Measurements from ENCODE around the gene ARHGAP26.

ARHGAP26 gene

DNA sequence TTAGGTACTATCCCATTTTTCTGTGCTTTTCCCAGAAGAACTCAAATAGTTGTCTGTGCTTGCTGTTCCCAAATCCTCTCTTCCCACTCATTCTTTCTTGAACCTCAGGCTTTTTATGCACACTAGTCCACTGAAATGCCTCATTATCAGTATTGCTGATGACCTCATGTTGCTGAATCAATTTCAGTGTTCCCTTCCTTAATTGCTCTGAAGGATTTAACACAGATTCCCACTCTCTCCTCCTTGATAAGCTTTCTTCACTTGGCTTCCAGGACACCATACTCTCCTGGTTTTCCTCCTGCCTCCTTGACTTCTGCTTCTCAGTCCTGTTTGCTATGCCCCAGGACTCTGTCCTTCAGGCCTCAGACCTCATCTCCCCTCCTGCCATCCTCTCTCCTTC is 298.5 kb downstream of the ARHGAP26 start:
- Mint-ChIP-seq H3K36me3 (peaks cover 15 to 26% of the 10 kb centered on the region in 2 donors), H3K4me3 (no peak overlapping the region), H3K27ac (no peak overlapping the region), H3K9me3 (peaks cover 5 to 6% of the 10 kb centered on the region in 2 donors), H3K27me3 (no peaks in the 10 kb centered on the region), H3K4me1 (peaks cover 31 to 34% of the 10 kb centered on the region in 2 donors)
- DNase-seq (no peak), ATAC-seq (replicated peaks) (no peak)

DNA sequence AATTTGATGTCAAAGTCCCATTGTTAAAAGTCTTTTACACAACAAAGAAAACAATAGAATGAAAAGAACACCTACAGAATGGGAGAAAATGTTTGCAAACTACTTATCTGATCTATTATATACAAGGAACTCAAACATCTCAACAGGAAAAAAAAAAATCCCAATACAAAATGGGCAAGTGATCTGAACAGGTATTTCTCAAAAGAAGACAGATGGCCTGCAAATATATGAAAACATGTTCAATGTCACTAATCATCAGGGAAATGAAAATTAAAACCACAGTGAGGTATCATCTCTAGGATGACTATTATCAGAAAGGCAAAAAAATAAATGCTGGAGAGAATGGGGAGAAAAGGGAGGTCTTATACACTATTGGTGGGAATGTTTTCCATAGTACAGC is 301.8 kb downstream of the ARHGAP26 start:
- Mint-ChIP-seq H3K36me3 (peaks cover 17 to 27% of the 10 kb centered on the region in 2 donors), H3K4me3 (no peak overlapping the region), H3K4me1 (peaks cover 7 to 14% of the 10 kb centered on the region in 2 donors), H3K27me3 (no peaks in the 10 kb centered on the region), H3K27ac (no peak overlapping the region), H3K9me3 (peaks cover 5 to 8% of the 10 kb centered on the region in 2 donors)
- no peak for DNase-seq
- ATAC-seq (replicated peaks), result no peak

DNA sequence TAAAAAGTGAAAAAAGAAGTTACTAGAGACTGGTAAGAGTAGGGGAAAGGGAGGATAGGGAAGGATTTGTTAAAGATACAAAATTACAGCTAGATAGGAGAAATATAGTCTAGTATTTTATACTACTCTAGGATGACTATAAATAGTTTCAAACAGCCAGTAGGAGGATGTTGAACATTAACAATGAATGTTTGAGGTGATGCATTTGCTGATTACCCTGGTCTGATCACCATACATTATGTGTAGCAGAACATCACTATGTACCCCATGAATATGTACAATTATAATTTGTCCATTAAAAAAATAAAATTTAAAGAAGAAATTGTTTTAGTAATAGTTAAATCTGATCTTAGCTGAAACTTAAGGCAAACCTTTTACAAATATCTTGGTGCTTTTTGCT is 302.6 kb downstream of the ARHGAP26 start:
- ATAC-seq (replicated peaks) (no peak), DNase-seq (no peak)
- peaks cover 2 to 8% of the 10 kb centered on the region in 2 donors for H3K4me1 Mint-ChIP-seq
- no peak overlapping the region for H3K4me3 Mint-ChIP-seq
- H3K9me3 Mint-ChIP-seq, result peaks cover 5 to 8% of the 10 kb centered on the region in 2 donors
- no peaks in the 10 kb centered on the region for H3K27me3 Mint-ChIP-seq
- no peak overlapping the region for H3K27ac Mint-ChIP-seq
- peaks cover 17 to 27% of the 10 kb centered on the region in 2 donors for H3K36me3 Mint-ChIP-seq

DNA sequence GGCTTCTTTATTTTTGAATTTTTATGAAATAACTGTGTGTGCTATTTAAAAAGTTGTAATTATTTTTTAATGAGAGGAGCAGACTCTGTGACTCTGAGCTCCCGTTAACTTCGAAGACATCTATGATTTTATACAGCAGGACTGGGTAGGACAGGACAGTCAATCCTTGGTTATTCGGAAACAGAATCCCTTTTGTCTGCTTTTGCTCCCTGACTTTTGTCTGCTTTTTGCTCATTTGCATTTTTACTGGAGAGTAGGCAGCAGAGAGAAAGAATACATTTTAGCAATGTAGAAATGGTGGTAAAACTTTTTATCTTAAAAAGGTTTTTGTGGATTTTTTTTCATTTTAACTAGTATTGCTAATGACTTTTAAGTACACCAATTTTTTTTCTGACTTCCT is 303.6 kb downstream of the ARHGAP26 start:
- Mint-ChIP-seq H3K27me3 (no peaks in the 10 kb centered on the region), H3K36me3 (peaks cover 12 to 21% of the 10 kb centered on the region in 2 donors), H3K9me3 (peaks cover 5 to 8% of the 10 kb centered on the region in 2 donors), H3K4me3 (no peak overlapping the region), H3K27ac (no peak overlapping the region), H3K4me1 (peaks cover 4 to 6% of the 10 kb centered on the region in 2 donors)
- DNase-seq (no peak), ATAC-seq (replicated peaks) (no peak)

DNA sequence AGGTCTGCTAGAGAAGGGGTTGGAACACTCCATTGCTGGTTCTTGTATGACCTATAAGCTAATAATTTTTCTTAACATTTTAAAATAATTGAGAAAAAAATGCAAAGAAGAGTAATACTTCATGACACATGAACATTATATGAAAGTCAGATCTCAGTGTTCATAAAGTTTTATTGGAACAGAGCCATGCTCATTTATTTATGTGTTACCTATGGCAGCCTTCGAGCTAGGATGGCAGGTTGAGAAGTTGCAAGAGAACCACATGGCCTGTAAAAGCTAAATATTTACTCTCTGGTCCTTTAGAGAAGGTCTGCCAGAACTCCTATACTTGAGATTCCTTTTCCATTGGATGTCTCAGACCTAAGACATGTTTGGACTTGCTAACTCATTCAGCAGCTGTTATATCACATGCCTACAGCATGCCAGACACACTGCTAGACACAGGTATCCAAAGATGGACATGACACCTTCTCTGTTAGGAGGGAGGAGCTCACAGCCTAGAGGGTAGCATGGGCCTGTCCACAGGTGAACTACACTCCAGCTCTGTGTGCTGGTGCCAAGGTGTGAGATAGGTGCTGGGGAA is 304.3 kb downstream of the ARHGAP26 start:
- no peak overlapping the region for H3K27ac Mint-ChIP-seq
- H3K4me3 Mint-ChIP-seq, result no peak overlapping the region
- DNase-seq (no peak), ATAC-seq (replicated peaks) (no peak)
- peaks cover 10 to 16% of the 10 kb centered on the region in 2 donors for H3K36me3 Mint-ChIP-seq
- peaks cover 5 to 8% of the 10 kb centered on the region in 2 donors for H3K9me3 Mint-ChIP-seq
- H3K27me3 Mint-ChIP-seq, result no peaks in the 10 kb centered on the region
- peaks cover 3 to 6% of the 10 kb centered on the region in 2 donors for H3K4me1 Mint-ChIP-seq

DNA sequence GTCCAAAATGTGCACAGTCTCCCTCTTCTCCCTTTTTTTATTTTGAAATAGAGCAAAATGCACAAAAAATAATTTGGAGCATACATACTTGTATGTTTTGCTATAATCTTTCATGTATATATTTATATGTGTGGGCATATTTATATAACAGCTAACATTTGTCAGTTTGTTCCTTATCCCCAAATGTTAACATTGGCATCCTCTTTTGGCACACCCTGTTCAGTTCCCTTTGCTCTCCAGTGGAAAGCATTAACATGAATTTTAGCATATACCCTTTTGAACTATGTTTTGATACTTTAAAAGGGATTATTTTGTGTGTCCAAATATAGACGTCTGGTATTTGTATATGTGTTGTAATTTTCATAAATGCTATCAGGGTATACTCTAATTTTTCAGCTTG is 306.2 kb downstream of the ARHGAP26 start:
- Mint-ChIP-seq H3K4me1 (peaks cover 3 to 6% of the 10 kb centered on the region in 2 donors), H3K9me3 (peaks cover 5 to 6% of the 10 kb centered on the region in 2 donors), H3K4me3 (no peak overlapping the region), H3K27me3 (no peaks in the 10 kb centered on the region), H3K27ac (no peak overlapping the region), H3K36me3 (peaks cover 7 to 9% of the 10 kb centered on the region in 2 donors)
- ATAC-seq (replicated peaks) (no peak), DNase-seq (no peak)

DNA sequence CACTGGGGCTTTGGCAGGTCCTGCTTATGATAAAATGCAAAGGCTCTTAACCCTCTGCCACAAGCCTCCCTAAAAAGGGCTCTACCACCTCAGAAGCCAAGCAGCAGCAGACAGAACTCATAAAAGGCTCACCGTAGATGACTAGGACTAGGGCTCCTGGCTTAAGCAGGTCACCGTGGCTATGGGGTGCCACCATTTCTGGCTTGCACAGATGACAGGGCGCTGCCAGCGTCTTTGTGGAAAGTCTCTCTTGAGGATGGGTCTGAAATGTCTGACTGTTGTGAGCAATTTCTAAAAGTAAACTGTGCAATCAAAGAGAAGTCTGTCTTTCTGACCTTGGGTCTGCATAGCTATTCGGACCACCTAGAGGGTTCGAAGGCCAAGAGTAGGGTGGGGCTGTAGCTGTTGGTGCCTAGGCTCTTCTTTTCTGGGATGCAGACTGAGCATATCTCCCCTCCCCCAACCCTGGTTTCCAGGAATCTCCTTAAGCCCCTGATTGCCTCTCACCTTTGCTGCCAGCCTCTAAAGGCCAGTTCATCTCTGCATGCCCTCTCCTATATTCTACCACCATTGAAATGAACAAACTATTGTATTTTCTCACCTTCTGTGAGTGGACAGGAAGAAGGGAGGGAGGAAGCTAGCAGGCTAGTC is 307.4 kb downstream of the ARHGAP26 start:
- Mint-ChIP-seq H3K9me3 (peaks cover 0 to 2% of the 10 kb centered on the region in 2 donors), H3K36me3 (peaks cover 3 to 4% of the 10 kb centered on the region in 2 donors), H3K4me3 (no peak overlapping the region), H3K27me3 (no peaks in the 10 kb centered on the region), H3K4me1 (peaks cover 3 to 6% of the 10 kb centered on the region in 2 donors), H3K27ac (no peak overlapping the region)
- no peak for DNase-seq
- no peak for ATAC-seq (replicated peaks)

DNA sequence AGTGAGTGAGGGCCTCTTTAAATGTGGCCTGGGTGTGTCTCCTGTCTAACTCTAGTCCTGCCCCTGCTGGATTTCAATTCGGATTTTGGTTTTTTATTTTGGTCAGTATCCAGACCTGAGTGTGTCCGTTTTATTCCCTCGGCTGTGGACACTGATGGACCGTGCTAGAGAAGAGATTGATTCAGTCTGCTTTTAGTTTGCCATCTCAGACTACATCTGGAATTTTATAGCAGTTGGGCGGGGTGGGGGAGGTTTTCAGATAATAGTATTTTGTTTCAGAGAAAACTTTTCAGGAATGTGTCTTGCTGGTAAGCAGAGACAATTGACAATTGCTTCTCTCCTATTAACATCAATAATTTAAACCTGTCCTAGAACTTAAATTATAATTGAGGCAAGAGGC is 308.1 kb downstream of the ARHGAP26 start:
- H3K4me1 Mint-ChIP-seq, result peaks cover 3 to 11% of the 10 kb centered on the region in 2 donors
- DNase-seq (no peak), ATAC-seq (replicated peaks) (no peak)
- H3K27me3 Mint-ChIP-seq, result no peaks in the 10 kb centered on the region
- H3K36me3 Mint-ChIP-seq, result peaks cover 3 to 4% of the 10 kb centered on the region in 2 donors
- H3K9me3 Mint-ChIP-seq, result peaks cover 0 to 2% of the 10 kb centered on the region in 2 donors
- H3K4me3 Mint-ChIP-seq, result no peak overlapping the region
- H3K27ac Mint-ChIP-seq, result no peak overlapping the region

DNA sequence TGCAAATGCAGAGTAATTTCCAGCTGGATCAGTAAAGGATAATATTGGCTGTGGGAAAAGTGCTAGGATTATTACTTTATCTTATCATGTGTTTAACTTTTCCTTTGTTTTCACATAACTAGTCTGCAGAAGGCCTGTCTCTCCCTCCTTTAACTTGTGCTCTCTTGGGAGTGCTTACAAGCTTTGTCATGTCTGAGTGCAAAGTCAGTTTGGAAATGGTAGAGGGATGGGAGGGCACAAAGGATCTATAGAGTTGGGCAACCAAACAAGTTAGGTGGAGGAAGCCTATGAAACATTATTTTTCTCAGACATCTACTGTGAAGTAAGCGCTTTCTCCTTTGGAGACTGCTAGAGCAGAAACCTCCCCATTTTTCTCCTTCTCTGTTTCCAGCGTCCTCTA is 308.8 kb downstream of the ARHGAP26 start:
- H3K4me1 Mint-ChIP-seq, result peaks cover 3 to 13% of the 10 kb centered on the region in 2 donors
- no peak for DNase-seq
- H3K4me3 Mint-ChIP-seq, result no peak overlapping the region

DNA sequence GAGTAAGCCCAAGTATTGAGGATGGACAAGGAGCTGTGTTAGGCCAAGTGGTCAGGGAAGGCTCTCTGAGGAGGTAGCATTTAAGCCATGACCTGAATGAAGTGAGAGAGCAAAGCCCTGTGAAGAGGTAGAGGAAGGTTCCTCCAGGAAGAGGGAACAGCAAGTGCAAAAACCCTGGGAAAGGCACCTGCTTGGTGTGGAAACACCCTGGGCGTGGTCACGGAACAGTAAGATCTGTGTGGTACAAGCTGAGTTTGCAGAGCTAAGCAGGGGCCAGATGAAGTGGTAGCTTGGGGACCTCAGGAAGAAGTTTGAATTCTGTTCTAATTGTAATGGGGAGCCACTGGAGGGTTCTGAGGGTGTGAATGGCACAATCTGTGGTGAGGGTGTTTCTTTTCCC is 310.2 kb downstream of the ARHGAP26 start:
- Mint-ChIP-seq H3K27me3 (no peaks in the 10 kb centered on the region), H3K27ac (no peak overlapping the region), H3K36me3 (no peaks in the 10 kb centered on the region), H3K4me3 (no peak overlapping the region), H3K4me1 (peaks cover 3 to 13% of the 10 kb centered on the region in 2 donors), H3K9me3 (no peaks in the 10 kb centered on the region)
- no peak for ATAC-seq (replicated peaks)
- no peak for DNase-seq

More for the DNA sequence above, 308.8 kb downstream of the ARHGAP26 start:
- Mint-ChIP-seq H3K27ac (no peak overlapping the region), H3K27me3 (no peaks in the 10 kb centered on the region), H3K9me3 (peaks cover 0 to 2% of the 10 kb centered on the region in 2 donors), H3K36me3 (peaks cover 3 to 4% of the 10 kb centered on the region in 2 donors)
- ATAC-seq (replicated peaks), result no peak

DNA sequence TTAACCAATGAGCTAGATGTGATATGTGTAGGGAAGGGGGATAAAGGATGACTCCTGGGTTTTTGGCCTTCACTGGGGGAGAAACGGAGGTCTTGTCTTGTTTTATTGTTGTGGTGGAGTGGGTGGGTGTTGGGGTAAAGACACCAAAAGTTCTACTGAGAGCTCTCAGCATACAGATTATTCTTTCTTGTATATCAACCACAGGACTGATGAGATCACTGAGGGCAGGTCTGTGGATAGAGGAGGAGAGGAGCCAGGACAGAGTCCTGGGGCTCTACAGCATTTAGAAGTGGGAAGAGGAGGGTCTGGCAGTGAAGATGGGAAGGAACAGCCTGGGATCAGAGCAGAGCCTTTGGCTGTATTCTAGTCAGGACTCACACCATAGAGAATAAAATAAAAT is 310.8 kb downstream of the ARHGAP26 start:
- ATAC-seq (replicated peaks) (no peak), DNase-seq (no peak)
- Mint-ChIP-seq H3K4me1 (peaks cover 3 to 13% of the 10 kb centered on the region in 2 donors), H3K27me3 (no peaks in the 10 kb centered on the region), H3K9me3 (no peaks in the 10 kb centered on the region), H3K36me3 (no peaks in the 10 kb centered on the region), H3K4me3 (no peak overlapping the region), H3K27ac (no peak overlapping the region)

DNA sequence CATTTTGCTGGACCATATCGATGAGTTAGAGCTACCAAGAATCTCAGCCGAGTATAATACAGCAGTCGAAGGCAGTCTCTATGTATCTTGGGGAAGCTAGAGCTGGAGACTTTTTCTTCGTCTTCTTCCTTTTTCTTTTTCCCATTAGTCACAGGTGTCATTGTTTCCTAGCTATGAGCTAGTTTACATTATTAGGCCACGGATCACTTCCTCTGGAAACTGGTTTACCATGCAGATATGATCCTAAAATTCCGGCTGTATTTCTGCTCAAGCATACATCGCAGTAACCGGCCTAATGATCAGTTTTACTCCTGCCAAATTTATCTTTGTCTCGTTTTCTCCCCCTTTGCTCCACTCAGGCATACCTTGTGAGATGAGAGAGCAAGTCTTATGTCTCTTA is 312.8 kb downstream of the ARHGAP26 start:
- H3K9me3 Mint-ChIP-seq, result no peaks in the 10 kb centered on the region
- no peaks in the 10 kb centered on the region for H3K36me3 Mint-ChIP-seq
- H3K4me1 Mint-ChIP-seq, result peaks cover under 1 to 8% of the 10 kb centered on the region in 2 donors
- no peak for ATAC-seq (replicated peaks)
- DNase-seq, result no peak
- H3K27ac Mint-ChIP-seq, result no peak overlapping the region
- no peaks in the 10 kb centered on the region for H3K27me3 Mint-ChIP-seq
- H3K4me3 Mint-ChIP-seq, result no peak overlapping the region

DNA sequence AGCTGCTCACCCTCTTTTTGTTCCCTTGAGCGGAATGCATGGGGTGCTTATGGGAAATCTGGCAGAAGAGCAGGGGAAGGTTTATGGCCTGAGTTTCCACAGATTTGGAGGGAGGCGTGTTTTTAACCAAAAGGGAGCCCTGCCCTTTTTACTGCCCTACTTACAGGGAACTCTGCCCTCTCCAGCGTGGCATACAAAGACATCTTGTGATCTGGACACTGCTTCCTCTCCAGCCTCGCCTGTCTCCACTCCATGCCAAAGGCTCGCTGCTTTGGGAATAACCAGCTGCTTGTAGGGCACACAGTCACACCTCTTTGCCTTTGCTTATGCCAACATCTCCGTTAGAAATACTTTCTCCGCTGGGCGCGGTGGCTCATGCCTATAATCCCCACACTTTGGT is 314.2 kb downstream of the ARHGAP26 start:
- no peaks in the 10 kb centered on the region for H3K27me3 Mint-ChIP-seq
- peaks cover 3 to 4% of the 10 kb centered on the region in 2 donors for H3K36me3 Mint-ChIP-seq
- no peak overlapping the region for H3K27ac Mint-ChIP-seq
- no peak overlapping the region for H3K4me3 Mint-ChIP-seq
- H3K4me1 Mint-ChIP-seq, result peaks cover 0 to 6% of the 10 kb centered on the region in 2 donors
- peaks cover 0 to 2% of the 10 kb centered on the region in 2 donors for H3K9me3 Mint-ChIP-seq
- no peak for DNase-seq
- no peak for ATAC-seq (replicated peaks)

DNA sequence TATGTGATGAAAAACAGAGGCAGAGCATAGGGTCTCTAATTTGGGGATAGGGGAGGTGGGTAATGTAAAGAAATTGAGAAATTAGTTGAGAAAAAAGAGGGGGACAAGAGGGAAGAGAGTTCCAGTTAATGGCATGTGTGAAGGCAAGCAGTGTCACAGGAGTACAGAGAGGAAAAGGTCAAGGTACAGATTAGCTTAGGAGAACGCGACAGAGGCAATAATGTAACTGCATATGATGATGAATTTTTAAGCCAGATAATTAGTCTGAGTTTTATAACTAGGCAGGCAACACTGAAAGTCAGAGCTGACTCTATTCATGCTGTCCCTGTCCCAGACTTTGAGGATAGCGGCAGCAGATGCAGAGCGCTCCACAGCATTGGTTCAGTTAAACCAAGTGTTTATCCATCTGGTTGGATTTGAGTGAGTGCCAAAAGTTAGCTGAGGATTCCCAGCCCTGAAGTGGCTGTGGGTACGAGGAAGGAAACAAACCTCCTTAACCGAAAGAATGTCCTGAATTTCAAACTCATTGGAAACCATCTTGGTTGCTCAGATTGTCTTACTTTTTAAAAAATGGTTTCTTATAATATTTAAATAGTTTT is 315.2 kb downstream of the ARHGAP26 start:
- H3K36me3 Mint-ChIP-seq, result peaks cover 3 to 4% of the 10 kb centered on the region in 2 donors
- DNase-seq, result no peak

DNA sequence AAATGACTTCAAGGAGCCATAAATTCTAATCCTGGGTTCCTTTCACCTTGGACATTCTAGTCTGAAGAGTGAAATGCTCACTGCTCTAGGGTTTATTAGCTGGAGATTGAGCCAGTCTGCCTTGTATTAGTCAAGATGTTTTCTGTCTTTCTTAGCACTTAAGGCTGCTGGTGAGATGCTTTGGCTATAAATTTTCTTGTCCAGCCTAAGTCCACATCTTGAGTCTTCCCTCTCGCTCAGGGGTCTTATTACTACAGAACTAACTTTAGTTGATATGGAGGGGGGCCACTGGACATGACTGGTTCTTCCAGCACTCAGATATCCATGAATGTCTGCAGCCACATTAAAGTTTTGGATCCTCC is 316.4 kb downstream of the ARHGAP26 start:
- peaks cover 2 to 6% of the 10 kb centered on the region in 2 donors for H3K4me1 Mint-ChIP-seq
- peaks cover 0 to 2% of the 10 kb centered on the region in 2 donors for H3K9me3 Mint-ChIP-seq
- peaks cover 3 to 4% of the 10 kb centered on the region in 2 donors for H3K36me3 Mint-ChIP-seq
- no peaks in the 10 kb centered on the region for H3K27me3 Mint-ChIP-seq
- ATAC-seq (replicated peaks) (no peak), DNase-seq (no peak)
- no peak overlapping the region for H3K4me3 Mint-ChIP-seq
- no peak overlapping the region for H3K27ac Mint-ChIP-seq

More for the DNA sequence above, 315.2 kb downstream of the ARHGAP26 start:
- H3K27ac Mint-ChIP-seq, result no peak overlapping the region
- no peak overlapping the region for H3K4me3 Mint-ChIP-seq
- peaks cover 2 to 6% of the 10 kb centered on the region in 2 donors for H3K4me1 Mint-ChIP-seq
- peaks cover 0 to 2% of the 10 kb centered on the region in 2 donors for H3K9me3 Mint-ChIP-seq
- H3K27me3 Mint-ChIP-seq, result no peaks in the 10 kb centered on the region
- no peak for ATAC-seq (replicated peaks)

All from stimulated activated naive B cell treated with anti-CD40 and anti-IgM and Interleukin-4, amounts not matched to agents 10 μg/mL and 1 μg/mL and 100 μg/mL, for 72 hours (primary cell).